Ascending aorta (tissue), 2 donors: ENCODE data around the gene HLF. TPM values are rescaled to one million over a fixed set of nuclear protein-coding genes. Genes with fewer than 3 reads are reported as not detected.

Source experiments
- DNase-seq, 2 donors: peaks; one replicate each; pipeline ENCODE4 v3.0.0-alpha.2; 2019; ENCODE audit warnings: low spot score in 2 of 2
- H3K27ac ChIP-seq, 2 donors: fragments of 200-600 bp; sonication (generic); one replicate each; pipeline ENCODE4 v1.5.1; 2016 to 2017; ENCODE audit warnings: mild to moderate bottlenecking in 1 of 2
- H3K27me3 ChIP-seq: fragments of 200-600 bp; sonication (generic); one replicate; pipeline ENCODE4 v1.5.1; 2017
- H3K36me3 ChIP-seq, 2 donors: fragments of 200-600 bp; sonication (generic); one replicate each; pipeline ENCODE4 v1.5.1; 2016
- H3K4me1 ChIP-seq, 2 donors: fragments of 200-600 bp; sonication (generic); one replicate each; pipeline ENCODE4 v1.5.1; 2016 to 2017; ENCODE audit warnings: mild to moderate bottlenecking in 1 of 2
- H3K4me3 ChIP-seq, 2 donors: fragments of 200-600 bp; sonication (generic); one replicate each; pipeline ENCODE4 v1.5.1; 2016 to 2017; ENCODE audit warnings: mild to moderate bottlenecking in 1 of 2
- H3K9me3 ChIP-seq, 2 donors: fragments of 200-600 bp; sonication (generic); one replicate each; pipeline ENCODE4 v1.5.1; 2016
- intact Hi-C: fragments of 100-400 bp; cut with DNase I; formaldehyde crosslinking; loops from one replicate; pipeline ENCODE4 v1.15.1; 2023
- total RNA-seq: library from RNA; depleted of rRNA; stranded (reverse); fragments of >200 nt; gene quantifications from one replicate; pipeline ENCODE4 v1.1.0, GENCODE V29; 2016
- TF ChIP-seq, protein P1 (sequence below), 3 experiments: fragments of 200-600 bp in 2 of 3; fragments of 450-650 bp in 1 of 3; sonication (generic) in 2 of 3; IDR thresholded peaks; one replicate each; pipeline ENCODE4 v1.5.1; 2016 to 2019; ENCODE audit warnings: antibody characterized with exemption in 3 of 3, mild to moderate bottlenecking in 1 of 3, moderate library complexity in 1 of 3

The HLF gene
- total RNA-seq, 1 donor from 2014 or later: 11.3 TPM

- TF ChIP-seq, protein P1, sequence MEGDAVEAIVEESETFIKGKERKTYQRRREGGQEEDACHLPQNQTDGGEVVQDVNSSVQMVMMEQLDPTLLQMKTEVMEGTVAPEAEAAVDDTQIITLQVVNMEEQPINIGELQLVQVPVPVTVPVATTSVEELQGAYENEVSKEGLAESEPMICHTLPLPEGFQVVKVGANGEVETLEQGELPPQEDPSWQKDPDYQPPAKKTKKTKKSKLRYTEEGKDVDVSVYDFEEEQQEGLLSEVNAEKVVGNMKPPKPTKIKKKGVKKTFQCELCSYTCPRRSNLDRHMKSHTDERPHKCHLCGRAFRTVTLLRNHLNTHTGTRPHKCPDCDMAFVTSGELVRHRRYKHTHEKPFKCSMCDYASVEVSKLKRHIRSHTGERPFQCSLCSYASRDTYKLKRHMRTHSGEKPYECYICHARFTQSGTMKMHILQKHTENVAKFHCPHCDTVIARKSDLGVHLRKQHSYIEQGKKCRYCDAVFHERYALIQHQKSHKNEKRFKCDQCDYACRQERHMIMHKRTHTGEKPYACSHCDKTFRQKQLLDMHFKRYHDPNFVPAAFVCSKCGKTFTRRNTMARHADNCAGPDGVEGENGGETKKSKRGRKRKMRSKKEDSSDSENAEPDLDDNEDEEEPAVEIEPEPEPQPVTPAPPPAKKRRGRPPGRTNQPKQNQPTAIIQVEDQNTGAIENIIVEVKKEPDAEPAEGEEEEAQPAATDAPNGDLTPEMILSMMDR (IDR thresholded peaks at IDR 0.05): no peak
- Histone ChIP-seq H3K36me3 (no peaks in the 10 kb centered on the region), H3K4me3 (no peak overlapping the region), H3K27me3 (no peaks in the 10 kb centered on the region), H3K9me3 (no peaks in the 10 kb centered on the region), H3K27ac (peak overlapping the region; percentile 58 to 64), H3K4me1 (peaks cover 0 to 8% of the 10 kb centered on the region in 2 donors)
- no peak for DNase-seq
- intact Hi-C loops: no loop called here
Observed at GRCh38 chr17:55294042-55294751, 29.4 kb downstream of the HLF start.

DNA sequence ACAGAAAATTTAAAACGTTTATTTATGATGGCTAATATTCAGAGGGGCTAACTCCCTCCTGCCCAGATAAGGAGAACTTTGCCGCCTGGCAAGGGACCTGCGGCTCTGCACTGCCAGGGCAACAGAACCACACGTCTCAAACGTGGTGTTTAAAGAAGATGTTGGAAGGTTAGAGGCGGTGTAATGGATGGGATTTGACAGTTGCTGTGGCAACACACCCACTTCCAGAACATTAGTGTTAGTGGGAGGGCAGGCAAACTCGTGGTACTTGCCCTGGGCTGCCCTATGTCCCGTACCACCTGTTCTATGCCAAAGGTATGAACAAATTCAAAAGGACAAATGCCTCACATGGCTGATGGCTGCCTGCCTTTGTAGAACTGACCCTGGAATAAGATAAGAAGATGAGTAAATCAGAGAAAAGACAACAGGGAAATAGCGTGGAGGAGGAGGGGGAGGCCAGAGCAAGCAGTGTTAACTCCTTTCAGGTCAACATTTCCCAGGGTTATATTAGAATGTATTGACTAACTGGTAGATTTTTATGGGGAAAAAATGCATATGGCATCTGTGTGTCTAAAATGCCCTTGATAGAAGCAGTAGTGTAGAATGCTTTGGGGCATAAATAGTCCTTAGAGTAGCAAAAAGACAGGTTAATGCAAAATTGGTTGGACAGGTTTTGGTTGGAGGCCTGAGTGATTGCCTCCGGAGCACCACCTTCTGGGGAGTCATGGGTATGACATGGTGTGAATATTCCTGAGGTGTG is 30.8 kb downstream of the HLF start:
- TF ChIP-seq, protein P1 (IDR thresholded peaks at IDR 0.05): peak; percentile 78 to 87 (median 85)
- DNase-seq: peak in 1 of 2 donors; percentile 82
- Histone ChIP-seq H3K4me1 (peaks cover 0 to 6% of the 10 kb centered on the region in 2 donors), H3K4me3 (no peak overlapping the region), H3K27me3 (no peaks in the 10 kb centered on the region), H3K9me3 (no peaks in the 10 kb centered on the region), H3K36me3 (no peaks in the 10 kb centered on the region), H3K27ac (peak overlapping the region; percentile 58 to 64)
- intact Hi-C loops: loop anchor here (1.0 to 5.0 kb wide), 3 partner anchors 31 to 57 kb away; partner anchors contain the start of gene HLF

DNA sequence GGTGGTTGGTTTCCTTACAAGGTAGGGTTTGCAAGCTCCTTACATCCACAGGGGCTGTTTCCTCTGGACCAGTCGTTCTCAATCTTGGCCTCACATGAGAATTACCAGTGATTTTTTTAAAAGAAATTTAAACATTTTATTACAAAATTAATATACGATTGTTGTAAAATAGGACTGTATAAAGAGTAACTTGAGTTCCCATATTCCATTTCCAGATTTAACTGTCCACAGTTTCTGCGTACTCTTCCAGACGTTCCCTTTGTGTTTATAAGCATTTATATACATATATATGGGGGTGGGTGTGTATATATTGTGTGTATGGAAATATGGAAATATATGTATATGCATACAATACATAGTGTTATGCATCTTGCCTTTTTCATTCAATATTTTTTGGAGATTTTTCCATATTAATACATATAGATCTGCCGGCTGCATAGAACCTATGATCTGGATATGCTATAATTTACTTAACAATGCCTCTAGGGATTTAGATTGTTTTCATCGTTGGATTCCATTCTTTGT is 31.5 kb downstream of the HLF start:
- TF ChIP-seq, protein P1 (IDR thresholded peaks at IDR 0.05): no peak
- Histone ChIP-seq H3K9me3 (no peaks in the 10 kb centered on the region), H3K4me1 (peaks cover 0 to 6% of the 10 kb centered on the region in 2 donors), H3K36me3 (no peaks in the 10 kb centered on the region), H3K27ac (no peak overlapping the region), H3K27me3 (no peaks in the 10 kb centered on the region), H3K4me3 (no peak overlapping the region)
- DNase-seq: no peak
- intact Hi-C loops: loop anchor here (1.0 to 5.0 kb wide), 3 partner anchors 32 to 57 kb away; partner anchors contain the start of gene HLF

GRCh38 chr17:55296699-55297098 is 31.9 kb downstream of the HLF start:
- Histone ChIP-seq H3K9me3 (no peaks in the 10 kb centered on the region), H3K4me3 (no peak overlapping the region), H3K27me3 (no peaks in the 10 kb centered on the region), H3K4me1 (peaks cover 0 to 6% of the 10 kb centered on the region in 2 donors), H3K27ac (no peak overlapping the region), H3K36me3 (no peaks in the 10 kb centered on the region)
- TF ChIP-seq, protein P1 (IDR thresholded peaks at IDR 0.05): no peak
- intact Hi-C loops: loop anchor here (1.0 to 5.0 kb wide), 3 partner anchors 32 to 58 kb away; partner anchors contain the start of gene HLF
- DNase-seq: no peak

- DNase-seq: no peak
- Histone ChIP-seq H3K9me3 (no peaks in the 10 kb centered on the region), H3K4me3 (no peak overlapping the region), H3K4me1 (peaks cover 0 to 6% of the 10 kb centered on the region in 2 donors), H3K27me3 (no peaks in the 10 kb centered on the region), H3K27ac (no peak overlapping the region), H3K36me3 (no peaks in the 10 kb centered on the region)
- intact Hi-C loops: loop anchor here (5.0 kb wide), 1 partner anchor 49 kb away; no protein-coding TSS in a partner anchor
- TF ChIP-seq, protein P1 (IDR thresholded peaks at IDR 0.05): no peak
Observed at GRCh38 chr17:55298111-55298730, 33.5 kb downstream of the HLF start.
